IMR-90 (cell line): ENCODE measurements around the gene LRRC8B. TPM values are rescaled to one million over a fixed set of nuclear protein-coding genes. Genes with fewer than 3 reads are reported as not detected.

ENCODE experiments used
- ATAC-seq: fragments of 200-7000 bp; cut with Tn5 transposase; 2 replicates; pipeline ENCODE4 v1.9.1; 2020; ENCODE audit warnings: low read depth, mild to moderate bottlenecking, moderate library complexity
- BruUV-seq: library from RNA; stranded (reverse); fragments of 400-500 nt; replicated peaks from 2 replicates; lab custom pipeline; 2021; lab: Mats Ljungman, UMichigan
- CTCF ChIA-PET: fragments of 300-600 bp; formaldehyde crosslinking; extraction: SDS; loops from one replicate; lab custom pipeline; 2021; ENCODE audit warnings: antibody characterized with exemption; lab: Yijun Ruan, JAX
- POLR2A ChIA-PET: fragments of 300-600 bp; sonication (Branson Sonifier 250); formaldehyde crosslinking; loops from one replicate; lab custom pipeline; 2022; ENCODE audit warnings: antibody characterized with exemption; ENCODE audit not compliant: unreplicated experiment; lab: Charles Lee
- DNase-seq: peaks from one replicate; pipeline ENCODE4 v3.0.0; 2013
- H2AFZ ChIP-seq: replicated peaks from 2 replicates; pipeline ENCODE3; 2013; ENCODE audit warnings: low read length, mild to moderate bottlenecking; ENCODE audit not compliant: poor library complexity
- H2AK5ac ChIP-seq: 2 replicates; pipeline ENCODE4 v1.6.1; 2013; ENCODE audit warnings: low read depth, low read length, inconsistent platforms
- H2AK9ac ChIP-seq: replicated peaks from 2 replicates; pipeline ENCODE3; 2013; ENCODE audit warnings: mild to moderate bottlenecking, low read depth, low read length, moderate library complexity; ENCODE audit not compliant: poor library complexity
- H2BK120ac ChIP-seq: 2 replicates; pipeline ENCODE4 v1.6.1; 2013; ENCODE audit warnings: low read depth, low read length, inconsistent platforms
- H2BK15ac ChIP-seq: 3 replicates; pipeline ENCODE4 v1.6.1; 2013; ENCODE audit warnings: low read depth, low read length, inconsistent platforms
- H2BK20ac ChIP-seq: 2 replicates; pipeline ENCODE4 v1.6.1; 2013; ENCODE audit warnings: low read depth, mild to moderate bottlenecking, inconsistent platforms, low read length, moderate library complexity
- H2BK5ac ChIP-seq: 2 replicates; pipeline ENCODE4 v1.6.1; 2013; ENCODE audit warnings: mild to moderate bottlenecking, low read depth, low read length, inconsistent platforms; ENCODE audit not compliant: poor library complexity, severe bottlenecking
- H3K14ac ChIP-seq: replicated peaks from 2 replicates; pipeline ENCODE4 v1.6.1; 2013; ENCODE audit warnings: low read depth, low read length, inconsistent platforms
- H3K18ac ChIP-seq: 2 replicates; pipeline ENCODE4 v1.6.1; 2013; ENCODE audit warnings: low read depth, low read length, control low read depth
- H3K23ac ChIP-seq: 2 replicates; pipeline ENCODE4 v1.6.1; 2013; ENCODE audit warnings: low read depth, low read length, inconsistent platforms
- H3K27ac ChIP-seq: 2 replicates; pipeline ENCODE4 v1.5.1; 2013; ENCODE audit warnings: mild to moderate bottlenecking, control low read depth, low read length; ENCODE audit not compliant: insufficient read depth
- H3K27me3 ChIP-seq: 2 replicates; pipeline ENCODE4 v1.6.1; 2013; ENCODE audit warnings: low read length; ENCODE audit not compliant: control insufficient read depth, insufficient read depth
- H3K36me3 ChIP-seq: 2 replicates; pipeline ENCODE4 v1.6.1; 2013; ENCODE audit warnings: low read length, mixed read lengths; ENCODE audit not compliant: control insufficient read depth, insufficient read depth
- H3K4ac ChIP-seq: 2 replicates; pipeline ENCODE4 v1.6.1; 2013; ENCODE audit warnings: low read depth, low read length, inconsistent platforms
- H3K4me1 ChIP-seq: 2 replicates; pipeline ENCODE4 v1.6.1; 2013; ENCODE audit warnings: low read length, mixed read lengths; ENCODE audit not compliant: control insufficient read depth, insufficient read depth
- H3K4me2 ChIP-seq: 2 replicates; pipeline ENCODE4 v1.6.1; 2013; ENCODE audit warnings: low read depth, mild to moderate bottlenecking, control low read depth, low read length, moderate library complexity
- H3K4me3 ChIP-seq: 2 replicates; pipeline ENCODE4 v1.5.1; 2013; ENCODE audit warnings: low read depth, mild to moderate bottlenecking, control low read depth, low read length, moderate library complexity; ENCODE audit not compliant: insufficient read depth
- H3K56ac ChIP-seq: 2 replicates; pipeline ENCODE4 v1.6.1; 2013; ENCODE audit warnings: low read length, inconsistent platforms; ENCODE audit not compliant: insufficient read depth; ENCODE audit errors: extremely low read depth
- H3K79me1 ChIP-seq, 2 experiments: 2 replicates each; pipeline ENCODE4 v1.6.1; 2013; ENCODE audit warnings: low read length in 2 of 2, inconsistent platforms in 1 of 2, low read depth in 1 of 2
- H3K9ac ChIP-seq: 2 replicates; pipeline ENCODE4 v1.6.1; 2013; ENCODE audit warnings: low read depth, low read length, control low read depth
- H3K9me1 ChIP-seq: 2 replicates; pipeline ENCODE4 v1.6.1; 2013; ENCODE audit warnings: low read length, inconsistent platforms; ENCODE audit not compliant: insufficient read depth
- H3K9me3 ChIP-seq: 2 replicates; pipeline ENCODE4 v1.6.1; 2013; ENCODE audit warnings: low read length; ENCODE audit not compliant: control insufficient read depth, insufficient read depth
- H4K20me1 ChIP-seq: 2 replicates; pipeline ENCODE4 v1.6.1; 2013; ENCODE audit warnings: low read length, inconsistent platforms; ENCODE audit not compliant: insufficient read depth
- H4K5ac ChIP-seq: 2 replicates; pipeline ENCODE4 v1.6.1; 2013; ENCODE audit warnings: mild to moderate bottlenecking, low read depth, low read length, control low read depth
- H4K8ac ChIP-seq, 2 experiments: 2 replicates each; pipeline ENCODE4 v1.6.1; 2013; ENCODE audit warnings: low read depth in 2 of 2, low read length in 2 of 2, control low read depth in 1 of 2, inconsistent platforms in 1 of 2
- H4K91ac ChIP-seq: 2 replicates; pipeline ENCODE4 v1.6.1; 2013; ENCODE audit warnings: low read depth, low read length, inconsistent platforms; ENCODE audit not compliant: insufficient read depth
- BHLHE40 ChIP-seq: fragments of 150-350 bp; IDR thresholded peaks from 2 replicates; pipeline ENCODE4 v1.6.1; 2016; ENCODE audit warnings: mild to moderate bottlenecking, low read depth, low read length
- MAFK ChIP-seq: IDR thresholded peaks from 2 replicates; pipeline ENCODE4 v1.6.1; 2012; ENCODE audit warnings: low read depth, low read length, improper control_type of control experiment
- MXI1 ChIP-seq: IDR thresholded peaks from 2 replicates; pipeline ENCODE4 v1.6.1; 2012; ENCODE audit warnings: low read depth, mild to moderate bottlenecking, low read length, moderate library complexity, borderline replicate concordance
- POLR2A ChIP-seq: IDR thresholded peaks from 2 replicates; pipeline ENCODE4 v1.6.1; 2012; ENCODE audit warnings: mild to moderate bottlenecking, low read depth, low read length
- RAD21 ChIP-seq: IDR thresholded peaks from 2 replicates; pipeline ENCODE4 v1.6.1; 2012; ENCODE audit warnings: low read length, improper control_type of control experiment
- RFX5 ChIP-seq: IDR thresholded peaks from 2 replicates; pipeline ENCODE4 v1.8.0; 2012; ENCODE audit warnings: low read depth, mild to moderate bottlenecking, low read length, moderate library complexity
- USF2 ChIP-seq: fragments of 150-350 bp; IDR thresholded peaks from 2 replicates; pipeline ENCODE4 v1.6.1; 2017; ENCODE audit warnings: mild to moderate bottlenecking, antibody characterized with exemption, low read length, low read depth
- WGBS, 2 experiments: methylation state at CpG; one replicate each; pipeline versions ENCODE4 v1.1.5 to v1.1.7; 2013; ENCODE audit warnings: missing lambda C conversion rate in 2 of 2; ENCODE audit not compliant: insufficient read length in 1 of 2; ENCODE audit errors: extremely low coverage in 2 of 2; 5-methylcytosine and 5-hydroxymethylcytosine counted together
- dilution Hi-C: fragments of 300-500 bp; cut with HindIII; formaldehyde crosslinking; loops from one replicate; pipeline ENCODE4 v1.14.3; 2018; ENCODE audit warnings: low sequenced_read_pairs; ENCODE audit not compliant: unreplicated experiment
- in situ Hi-C: fragments of 300-500 bp; cut with MboI; formaldehyde crosslinking; loops from 3 replicates; pipeline ENCODE4 v1.14.3; 2019; ENCODE audit warnings: low sequenced_read_pairs, inconsistent platforms, mixed read lengths
- intact Hi-C: fragments of 100-400 bp; cut with micrococcal nuclease; formaldehyde crosslinking; loops from 2 replicates; pipeline ENCODE4 v1.10.0; 2022
- polyA plus RNA-seq, 3 experiments: library from polyadenylated mRNA; depleted of rRNA; stranded (reverse); fragments of >200 nt; gene quantifications; 2 replicates each; pipeline ENCODE4 v1.2.3, GENCODE V29; 2012; ENCODE audit warnings: low replicate concordance in 1 of 3
- total RNA-seq: library from RNA; depleted of rRNA; stranded (reverse); fragments of >200 nt; gene quantifications from 2 replicates; pipeline ENCODE4 v1.2.3, GENCODE V29; 2012
- TF ChIP-seq, protein P1 (sequence below): conservative IDR thresholded peaks from 2 replicates; pipeline ENCODE4 v1.5.1; 2012; ENCODE audit warnings: mild to moderate bottlenecking, low read depth, low read length, improper control_type of control experiment

LRRC8B gene
- total and polyA plus RNA-seq, 2 of the 4 experiments (the other 2 are of a cell fraction) = 0.74 to 1.8 TPM

DNA sequence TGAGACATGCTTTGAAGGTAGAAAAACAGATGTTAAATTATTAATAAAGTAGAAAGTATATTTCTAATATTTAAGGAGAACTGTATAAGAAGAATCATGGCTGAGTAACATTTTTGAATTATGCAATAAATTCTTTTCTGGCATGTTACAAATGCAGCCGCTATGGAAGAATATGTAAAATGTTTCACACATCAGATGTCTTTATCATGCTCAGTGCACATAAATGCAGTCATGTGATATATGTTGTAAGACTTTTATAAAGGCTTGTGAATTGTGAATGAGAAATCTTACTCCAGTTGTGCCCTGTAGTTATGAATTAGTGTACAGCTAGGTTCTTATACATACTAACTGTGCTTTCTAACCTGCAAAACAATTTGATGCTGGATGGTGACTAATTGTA lies 53.5 kb downstream of the LRRC8B start:
- Histone ChIP-seq H3K27me3 (no peaks in the 10 kb centered on the region; the same call in 1 of the 2 replicates), H3K4me2 (no peak overlapping the region), H2BK15ac (no peak overlapping the region), H2BK5ac (no peak overlapping the region), H4K91ac (no peak overlapping the region), H3K36me3 (no peaks in the 10 kb centered on the region), H3K18ac (no peak overlapping the region), H4K8ac (no peak overlapping the region), H3K4me3 (no peak overlapping the region), H3K14ac (no peak overlapping the region), H2BK120ac (no peak overlapping the region), H3K9me3 (no peaks in the 10 kb centered on the region), H3K23ac (no peak overlapping the region), H4K20me1 (no peaks in the 10 kb centered on the region), H3K79me1 (no peaks in the 10 kb centered on the region), H2BK20ac (no peak overlapping the region), H3K4me1 (no peaks in the 10 kb centered on the region), H2AFZ (no peak overlapping the region), H3K4ac (no peak overlapping the region), H4K5ac (no peak overlapping the region), H3K9ac (no peak overlapping the region), H2AK9ac (no peak overlapping the region), H2AK5ac (no peak overlapping the region), H3K27ac (no peak overlapping the region), H3K56ac (no peak overlapping the region), H3K9me1 (no peaks in the 10 kb centered on the region)
- WGBS, 2 experiments = no CpG with 5 or more reads among the region's 1 CpG
- CTCF ChIA-PET = no interaction called here
- dilution Hi-C loops (loop anchor here (25.0 kb wide), 1 partner anchor 91 kb away; no protein-coding TSS in a partner anchor), in situ Hi-C loops (no loop called here), intact Hi-C loops (no loop called here)
- BruUV-seq = no TSS peak
- no peak for TF ChIP-seq USF2
- no peak for TF ChIP-seq MXI1
- TF ChIP-seq MAFK = no peak
- TF ChIP-seq RAD21 = no peak
- TF ChIP-seq POLR2A = no peak
- TF ChIP-seq RFX5 = no peak
- TF ChIP-seq, protein P1, sequence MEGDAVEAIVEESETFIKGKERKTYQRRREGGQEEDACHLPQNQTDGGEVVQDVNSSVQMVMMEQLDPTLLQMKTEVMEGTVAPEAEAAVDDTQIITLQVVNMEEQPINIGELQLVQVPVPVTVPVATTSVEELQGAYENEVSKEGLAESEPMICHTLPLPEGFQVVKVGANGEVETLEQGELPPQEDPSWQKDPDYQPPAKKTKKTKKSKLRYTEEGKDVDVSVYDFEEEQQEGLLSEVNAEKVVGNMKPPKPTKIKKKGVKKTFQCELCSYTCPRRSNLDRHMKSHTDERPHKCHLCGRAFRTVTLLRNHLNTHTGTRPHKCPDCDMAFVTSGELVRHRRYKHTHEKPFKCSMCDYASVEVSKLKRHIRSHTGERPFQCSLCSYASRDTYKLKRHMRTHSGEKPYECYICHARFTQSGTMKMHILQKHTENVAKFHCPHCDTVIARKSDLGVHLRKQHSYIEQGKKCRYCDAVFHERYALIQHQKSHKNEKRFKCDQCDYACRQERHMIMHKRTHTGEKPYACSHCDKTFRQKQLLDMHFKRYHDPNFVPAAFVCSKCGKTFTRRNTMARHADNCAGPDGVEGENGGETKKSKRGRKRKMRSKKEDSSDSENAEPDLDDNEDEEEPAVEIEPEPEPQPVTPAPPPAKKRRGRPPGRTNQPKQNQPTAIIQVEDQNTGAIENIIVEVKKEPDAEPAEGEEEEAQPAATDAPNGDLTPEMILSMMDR = no peak
- TF ChIP-seq BHLHE40 = no peak
- DNase-seq (no peak), ATAC-seq (no peak)
- POLR2A ChIA-PET = no interaction called here
